ENCODE measurements around the gene NOTCH3. TPM values are rescaled to one million over a fixed set of nuclear protein-coding genes. Genes with fewer than 3 reads are reported as not detected.

Gene NOTCH3
- total RNA-seq, 1 experiment from 2014 or later, result 153 TPM

DNA sequence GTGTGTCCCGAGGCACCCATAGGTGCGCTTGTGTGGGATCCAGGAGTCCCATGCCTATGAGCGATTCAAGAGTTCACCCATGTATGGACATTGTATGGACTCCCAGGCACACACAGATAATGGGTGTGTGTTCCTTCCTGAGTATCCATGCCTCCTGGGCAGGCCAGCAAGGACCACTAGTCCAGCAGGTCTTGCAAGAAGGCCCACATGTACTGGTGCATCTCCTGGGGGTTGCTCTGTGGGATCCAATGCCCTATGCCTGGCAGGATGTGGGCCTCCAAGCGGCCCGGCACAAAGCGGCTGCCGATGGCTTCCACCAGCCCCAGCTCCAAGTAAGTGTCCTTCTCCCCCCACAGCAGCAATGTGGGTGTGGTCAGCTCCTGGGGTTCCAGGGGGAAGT, 26.5 kb upstream of the NOTCH3 start:
- H3K4me1 Mint-ChIP-seq, result peaks cover 13% of the 10 kb centered on the region
- peaks cover 4% of the 10 kb centered on the region; the same call in 1 of the 2 replicates for H3K27me3 Mint-ChIP-seq (ENCODE audit: low read depth)
- TF ChIP-seq, protein P1, sequence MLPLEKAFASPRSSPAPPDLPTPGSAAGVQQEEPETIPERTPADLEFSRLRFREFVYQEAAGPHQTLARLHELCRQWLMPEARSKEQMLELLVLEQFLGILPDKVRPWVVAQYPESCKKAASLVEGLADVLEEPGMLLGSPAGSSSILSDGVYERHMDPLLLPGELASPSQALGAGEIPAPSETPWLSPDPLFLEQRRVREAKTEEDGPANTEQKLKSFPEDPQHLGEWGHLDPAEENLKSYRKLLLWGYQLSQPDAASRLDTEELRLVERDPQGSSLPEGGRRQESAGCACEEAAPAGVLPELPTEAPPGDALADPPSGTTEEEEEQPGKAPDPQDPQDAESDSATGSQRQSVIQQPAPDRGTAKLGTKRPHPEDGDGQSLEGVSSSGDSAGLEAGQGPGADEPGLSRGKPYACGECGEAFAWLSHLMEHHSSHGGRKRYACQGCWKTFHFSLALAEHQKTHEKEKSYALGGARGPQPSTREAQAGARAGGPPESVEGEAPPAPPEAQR (CRISPR knock-in tag; IDR thresholded peaks at IDR 0.05), result no peak
- TF ChIP-seq FOXP1 (CRISPR knock-in tag; IDR thresholded peaks at IDR 0.05; ENCODE audit: borderline replicate concordance) (no peak), MYBL2 (CRISPR knock-in tag; IDR thresholded peaks at IDR 0.05) (no peak), ZNF396 (CRISPR knock-in tag; IDR thresholded peaks at IDR 0.05; ENCODE audit: borderline replicate concordance) (no peak), OVOL2 (CRISPR knock-in tag; IDR thresholded peaks at IDR 0.05; ENCODE audit: borderline replicate concordance) (no peak), KAT7 (CRISPR knock-in tag; IDR thresholded peaks at IDR 0.05; ENCODE audit: borderline replicate concordance) (no peak), SOX15 (CRISPR knock-in tag; IDR thresholded peaks at IDR 0.05) (no peak), CREB1 (CRISPR knock-in tag; IDR thresholded peaks at IDR 0.05) (no peak), CBFB (CRISPR knock-in tag; IDR thresholded peaks at IDR 0.05; ENCODE audit: low read depth) (no peak), MXD4 (CRISPR knock-in tag; IDR thresholded peaks at IDR 0.05; ENCODE audit: borderline replicate concordance) (no peak), ZNF263 (CRISPR knock-in tag; IDR thresholded peaks at IDR 0.05; ENCODE audit: low read depth) (no peak), ELF4 (CRISPR knock-in tag; IDR thresholded peaks at IDR 0.05; ENCODE audit: low read depth) (no peak), ZNF138 (CRISPR knock-in tag; conservative IDR thresholded peaks at IDR 0.05) (no peak)
- TF ChIP-seq, protein P2, sequence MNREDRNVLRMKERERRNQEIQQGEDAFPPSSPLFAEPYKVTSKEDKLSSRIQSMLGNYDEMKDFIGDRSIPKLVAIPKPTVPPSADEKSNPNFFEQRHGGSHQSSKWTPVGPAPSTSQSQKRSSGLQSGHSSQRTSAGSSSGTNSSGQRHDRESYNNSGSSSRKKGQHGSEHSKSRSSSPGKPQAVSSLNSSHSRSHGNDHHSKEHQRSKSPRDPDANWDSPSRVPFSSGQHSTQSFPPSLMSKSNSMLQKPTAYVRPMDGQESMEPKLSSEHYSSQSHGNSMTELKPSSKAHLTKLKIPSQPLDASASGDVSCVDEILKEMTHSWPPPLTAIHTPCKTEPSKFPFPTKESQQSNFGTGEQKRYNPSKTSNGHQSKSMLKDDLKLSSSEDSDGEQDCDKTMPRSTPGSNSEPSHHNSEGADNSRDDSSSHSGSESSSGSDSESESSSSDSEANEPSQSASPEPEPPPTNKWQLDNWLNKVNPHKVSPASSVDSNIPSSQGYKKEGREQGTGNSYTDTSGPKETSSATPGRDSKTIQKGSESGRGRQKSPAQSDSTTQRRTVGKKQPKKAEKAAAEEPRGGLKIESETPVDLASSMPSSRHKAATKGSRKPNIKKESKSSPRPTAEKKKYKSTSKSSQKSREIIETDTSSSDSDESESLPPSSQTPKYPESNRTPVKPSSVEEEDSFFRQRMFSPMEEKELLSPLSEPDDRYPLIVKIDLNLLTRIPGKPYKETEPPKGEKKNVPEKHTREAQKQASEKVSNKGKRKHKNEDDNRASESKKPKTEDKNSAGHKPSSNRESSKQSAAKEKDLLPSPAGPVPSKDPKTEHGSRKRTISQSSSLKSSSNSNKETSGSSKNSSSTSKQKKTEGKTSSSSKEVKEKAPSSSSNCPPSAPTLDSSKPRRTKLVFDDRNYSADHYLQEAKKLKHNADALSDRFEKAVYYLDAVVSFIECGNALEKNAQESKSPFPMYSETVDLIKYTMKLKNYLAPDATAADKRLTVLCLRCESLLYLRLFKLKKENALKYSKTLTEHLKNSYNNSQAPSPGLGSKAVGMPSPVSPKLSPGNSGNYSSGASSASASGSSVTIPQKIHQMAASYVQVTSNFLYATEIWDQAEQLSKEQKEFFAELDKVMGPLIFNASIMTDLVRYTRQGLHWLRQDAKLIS (CRISPR knock-in tag; IDR thresholded peaks at IDR 0.05; ENCODE audit: borderline replicate concordance), result no peak
- TF ChIP-seq, protein P3, sequence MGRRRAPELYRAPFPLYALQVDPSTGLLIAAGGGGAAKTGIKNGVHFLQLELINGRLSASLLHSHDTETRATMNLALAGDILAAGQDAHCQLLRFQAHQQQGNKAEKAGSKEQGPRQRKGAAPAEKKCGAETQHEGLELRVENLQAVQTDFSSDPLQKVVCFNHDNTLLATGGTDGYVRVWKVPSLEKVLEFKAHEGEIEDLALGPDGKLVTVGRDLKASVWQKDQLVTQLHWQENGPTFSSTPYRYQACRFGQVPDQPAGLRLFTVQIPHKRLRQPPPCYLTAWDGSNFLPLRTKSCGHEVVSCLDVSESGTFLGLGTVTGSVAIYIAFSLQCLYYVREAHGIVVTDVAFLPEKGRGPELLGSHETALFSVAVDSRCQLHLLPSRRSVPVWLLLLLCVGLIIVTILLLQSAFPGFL (CRISPR knock-in tag; IDR thresholded peaks at IDR 0.05; ENCODE audit: borderline replicate concordance), result no peak
- TF ChIP-seq, protein P4, sequence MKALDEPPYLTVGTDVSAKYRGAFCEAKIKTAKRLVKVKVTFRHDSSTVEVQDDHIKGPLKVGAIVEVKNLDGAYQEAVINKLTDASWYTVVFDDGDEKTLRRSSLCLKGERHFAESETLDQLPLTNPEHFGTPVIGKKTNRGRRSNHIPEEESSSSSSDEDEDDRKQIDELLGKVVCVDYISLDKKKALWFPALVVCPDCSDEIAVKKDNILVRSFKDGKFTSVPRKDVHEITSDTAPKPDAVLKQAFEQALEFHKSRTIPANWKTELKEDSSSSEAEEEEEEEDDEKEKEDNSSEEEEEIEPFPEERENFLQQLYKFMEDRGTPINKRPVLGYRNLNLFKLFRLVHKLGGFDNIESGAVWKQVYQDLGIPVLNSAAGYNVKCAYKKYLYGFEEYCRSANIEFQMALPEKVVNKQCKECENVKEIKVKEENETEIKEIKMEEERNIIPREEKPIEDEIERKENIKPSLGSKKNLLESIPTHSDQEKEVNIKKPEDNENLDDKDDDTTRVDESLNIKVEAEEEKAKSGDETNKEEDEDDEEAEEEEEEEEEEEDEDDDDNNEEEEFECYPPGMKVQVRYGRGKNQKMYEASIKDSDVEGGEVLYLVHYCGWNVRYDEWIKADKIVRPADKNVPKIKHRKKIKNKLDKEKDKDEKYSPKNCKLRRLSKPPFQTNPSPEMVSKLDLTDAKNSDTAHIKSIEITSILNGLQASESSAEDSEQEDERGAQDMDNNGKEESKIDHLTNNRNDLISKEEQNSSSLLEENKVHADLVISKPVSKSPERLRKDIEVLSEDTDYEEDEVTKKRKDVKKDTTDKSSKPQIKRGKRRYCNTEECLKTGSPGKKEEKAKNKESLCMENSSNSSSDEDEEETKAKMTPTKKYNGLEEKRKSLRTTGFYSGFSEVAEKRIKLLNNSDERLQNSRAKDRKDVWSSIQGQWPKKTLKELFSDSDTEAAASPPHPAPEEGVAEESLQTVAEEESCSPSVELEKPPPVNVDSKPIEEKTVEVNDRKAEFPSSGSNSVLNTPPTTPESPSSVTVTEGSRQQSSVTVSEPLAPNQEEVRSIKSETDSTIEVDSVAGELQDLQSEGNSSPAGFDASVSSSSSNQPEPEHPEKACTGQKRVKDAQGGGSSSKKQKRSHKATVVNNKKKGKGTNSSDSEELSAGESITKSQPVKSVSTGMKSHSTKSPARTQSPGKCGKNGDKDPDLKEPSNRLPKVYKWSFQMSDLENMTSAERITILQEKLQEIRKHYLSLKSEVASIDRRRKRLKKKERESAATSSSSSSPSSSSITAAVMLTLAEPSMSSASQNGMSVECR (CRISPR knock-in tag; IDR thresholded peaks at IDR 0.05; ENCODE audit: borderline replicate concordance), result no peak
- TF ChIP-seq, protein P5, sequence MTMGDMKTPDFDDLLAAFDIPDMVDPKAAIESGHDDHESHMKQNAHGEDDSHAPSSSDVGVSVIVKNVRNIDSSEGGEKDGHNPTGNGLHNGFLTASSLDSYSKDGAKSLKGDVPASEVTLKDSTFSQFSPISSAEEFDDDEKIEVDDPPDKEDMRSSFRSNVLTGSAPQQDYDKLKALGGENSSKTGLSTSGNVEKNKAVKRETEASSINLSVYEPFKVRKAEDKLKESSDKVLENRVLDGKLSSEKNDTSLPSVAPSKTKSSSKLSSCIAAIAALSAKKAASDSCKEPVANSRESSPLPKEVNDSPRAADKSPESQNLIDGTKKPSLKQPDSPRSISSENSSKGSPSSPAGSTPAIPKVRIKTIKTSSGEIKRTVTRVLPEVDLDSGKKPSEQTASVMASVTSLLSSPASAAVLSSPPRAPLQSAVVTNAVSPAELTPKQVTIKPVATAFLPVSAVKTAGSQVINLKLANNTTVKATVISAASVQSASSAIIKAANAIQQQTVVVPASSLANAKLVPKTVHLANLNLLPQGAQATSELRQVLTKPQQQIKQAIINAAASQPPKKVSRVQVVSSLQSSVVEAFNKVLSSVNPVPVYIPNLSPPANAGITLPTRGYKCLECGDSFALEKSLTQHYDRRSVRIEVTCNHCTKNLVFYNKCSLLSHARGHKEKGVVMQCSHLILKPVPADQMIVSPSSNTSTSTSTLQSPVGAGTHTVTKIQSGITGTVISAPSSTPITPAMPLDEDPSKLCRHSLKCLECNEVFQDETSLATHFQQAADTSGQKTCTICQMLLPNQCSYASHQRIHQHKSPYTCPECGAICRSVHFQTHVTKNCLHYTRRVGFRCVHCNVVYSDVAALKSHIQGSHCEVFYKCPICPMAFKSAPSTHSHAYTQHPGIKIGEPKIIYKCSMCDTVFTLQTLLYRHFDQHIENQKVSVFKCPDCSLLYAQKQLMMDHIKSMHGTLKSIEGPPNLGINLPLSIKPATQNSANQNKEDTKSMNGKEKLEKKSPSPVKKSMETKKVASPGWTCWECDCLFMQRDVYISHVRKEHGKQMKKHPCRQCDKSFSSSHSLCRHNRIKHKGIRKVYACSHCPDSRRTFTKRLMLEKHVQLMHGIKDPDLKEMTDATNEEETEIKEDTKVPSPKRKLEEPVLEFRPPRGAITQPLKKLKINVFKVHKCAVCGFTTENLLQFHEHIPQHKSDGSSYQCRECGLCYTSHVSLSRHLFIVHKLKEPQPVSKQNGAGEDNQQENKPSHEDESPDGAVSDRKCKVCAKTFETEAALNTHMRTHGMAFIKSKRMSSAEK (CRISPR knock-in tag; IDR thresholded peaks at IDR 0.05; ENCODE audit: borderline replicate concordance), result no peak
- TF ChIP-seq, protein P6, sequence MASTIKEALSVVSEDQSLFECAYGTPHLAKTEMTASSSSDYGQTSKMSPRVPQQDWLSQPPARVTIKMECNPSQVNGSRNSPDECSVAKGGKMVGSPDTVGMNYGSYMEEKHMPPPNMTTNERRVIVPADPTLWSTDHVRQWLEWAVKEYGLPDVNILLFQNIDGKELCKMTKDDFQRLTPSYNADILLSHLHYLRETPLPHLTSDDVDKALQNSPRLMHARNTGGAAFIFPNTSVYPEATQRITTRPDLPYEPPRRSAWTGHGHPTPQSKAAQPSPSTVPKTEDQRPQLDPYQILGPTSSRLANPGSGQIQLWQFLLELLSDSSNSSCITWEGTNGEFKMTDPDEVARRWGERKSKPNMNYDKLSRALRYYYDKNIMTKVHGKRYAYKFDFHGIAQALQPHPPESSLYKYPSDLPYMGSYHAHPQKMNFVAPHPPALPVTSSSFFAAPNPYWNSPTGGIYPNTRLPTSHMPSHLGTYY (CRISPR knock-in tag; IDR thresholded peaks at IDR 0.05), result no peak
- TF ChIP-seq, protein P7, sequence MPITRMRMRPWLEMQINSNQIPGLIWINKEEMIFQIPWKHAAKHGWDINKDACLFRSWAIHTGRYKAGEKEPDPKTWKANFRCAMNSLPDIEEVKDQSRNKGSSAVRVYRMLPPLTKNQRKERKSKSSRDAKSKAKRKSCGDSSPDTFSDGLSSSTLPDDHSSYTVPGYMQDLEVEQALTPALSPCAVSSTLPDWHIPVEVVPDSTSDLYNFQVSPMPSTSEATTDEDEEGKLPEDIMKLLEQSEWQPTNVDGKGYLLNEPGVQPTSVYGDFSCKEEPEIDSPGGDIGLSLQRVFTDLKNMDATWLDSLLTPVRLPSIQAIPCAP (CRISPR knock-in tag; IDR thresholded peaks at IDR 0.05), result no peak
- CTCF ChIA-PET, result interaction anchor here (1.5 to 1.9 kb wide), 2 partner anchors 31 to 54 kb away, joined by 6 read pairs; no protein-coding TSS in a partner anchor
- H3K4me3 Mint-ChIP-seq, result no peak overlapping the region
- ATAC-seq (no peak), DNase-seq (ENCODE audit: low spot score) (no peak)
- H3K27ac Mint-ChIP-seq, result no peak overlapping the region
- POLR2A ChIA-PET, result interaction anchor here (0.6 kb wide), 1 partner anchor 185 kb away, joined by 3 read pairs; no protein-coding TSS in a partner anchor
- H3K9me3 Mint-ChIP-seq, result no peaks in the 10 kb centered on the region
- peaks cover 6% of the 10 kb centered on the region; the same call in 1 of the 2 replicates for H3K36me3 Mint-ChIP-seq

Measured in WTC11 (cell line).